ENCODE results near the gene EIF4G3. TPM values are rescaled to one million over a fixed set of nuclear protein-coding genes. Genes with fewer than 3 reads are reported as not detected.
A peak's percentile ranks its signal among the peaks of the same experiment; 100 is the strongest.
"Not testable (repeated sequence)": the region's sequence is repeated elsewhere in the genome, so short reads cannot be mapped to it uniquely, and the experiment has no call there.

The EIF4G3 gene
- total and polyA plus RNA-seq, 2 donors (not counting 1 experiment from before 2014, with no cell fraction given) = 33.6 to 76.0 TPM

DNA sequence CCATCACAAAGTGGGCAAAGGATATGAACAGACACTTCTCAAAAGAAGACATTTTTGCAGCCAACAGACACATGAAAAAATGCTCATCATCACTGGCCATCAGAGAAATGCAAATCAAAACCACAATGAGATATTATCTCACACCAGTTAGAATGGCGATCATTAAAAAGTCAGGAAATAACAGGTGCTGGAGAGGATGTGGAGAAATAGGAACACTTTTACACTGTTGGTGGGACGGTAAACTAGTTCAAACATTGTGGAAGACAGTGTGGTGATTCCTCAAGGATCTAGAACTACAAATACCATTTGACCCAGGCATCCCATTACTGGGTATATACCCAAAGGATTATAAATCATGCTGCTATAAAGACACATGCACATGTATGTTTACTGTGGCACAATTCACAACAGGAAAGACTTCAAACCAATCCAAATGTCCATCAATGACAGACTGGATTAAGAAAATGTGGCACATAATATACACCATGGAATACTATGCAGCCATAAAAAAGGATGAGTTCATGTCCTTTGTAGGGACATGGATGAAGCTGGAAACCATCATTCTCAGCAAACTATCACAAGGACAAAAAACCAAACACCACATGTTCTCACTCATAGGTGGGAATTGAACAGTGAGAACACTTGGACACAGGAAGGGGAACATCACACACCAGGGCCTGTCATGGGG is 83.3 kb downstream of the EIF4G3 start:
- DNase-seq; H3K27me3 Mint-ChIP-seq; POLR2A ChIA-PET; H3K27me3 ChIP-seq (replicated peaks in 1 of 4; ENCODE audit: control extremely low read depth in 1 of 4, control insufficient read depth in 3 of 4, insufficient read depth in 4 of 4, low read length in 3 of 4); H3K27ac Mint-ChIP-seq; H3K27ac ChIP-seq (ENCODE audit: low read length in 2 of 2); H3K9me3 Mint-ChIP-seq (ENCODE audit: insufficient read depth); intact Hi-C loops (cut with micrococcal nuclease); H3K9me3 ChIP-seq (ENCODE audit: control extremely low read depth in 1 of 3, control insufficient read depth in 2 of 3, insufficient read depth in 1 of 3, low read length in 2 of 3); H4K20me1 ChIP-seq (ENCODE audit: control insufficient read depth, insufficient read depth, low read length, poor library complexity, severe bottlenecking); H3K9ac ChIP-seq (ENCODE audit: low read length); ATAC-seq (ENCODE audit: low read depth); CTCF ChIA-PET; H3K36me3 ChIP-seq (replicated peaks in 1 of 2; ENCODE audit: control extremely low read depth in 1 of 2, control insufficient read depth in 1 of 2, extremely low read depth in 1 of 2, insufficient read depth in 2 of 2, low read length in 1 of 2); H3K4me3 ChIP-seq (ENCODE audit: control extremely low read depth in 1 of 5, extremely low read depth in 1 of 5, insufficient read depth in 1 of 5, low read depth in 2 of 5, low read length in 4 of 5); H2AFZ ChIP-seq (ENCODE audit: insufficient read depth, low read depth, low read length, poor library complexity, severe bottlenecking); H3K4me3 Mint-ChIP-seq; H3K4me2 ChIP-seq (replicated peaks; ENCODE audit: low read depth, low read length, poor library complexity, severe bottlenecking): not testable (repeated sequence)
- H3K4me1 ChIP-seq (ENCODE audit: control insufficient read depth in 2 of 2, insufficient read depth in 2 of 2, low read length in 2 of 2) = peaks cover 15 to 20% of the 10 kb centered on the region in 2 donors
- peaks cover 35% of the 10 kb centered on the region for H3K4me1 Mint-ChIP-seq
- peaks cover 18% of the 10 kb centered on the region for H3K79me2 ChIP-seq (ENCODE audit: control insufficient read depth, insufficient read depth, low read length)
- WGBS (ENCODE audit: insufficient coverage) = no CpG with 5 or more reads among the region's 2 CpGs

DNA sequence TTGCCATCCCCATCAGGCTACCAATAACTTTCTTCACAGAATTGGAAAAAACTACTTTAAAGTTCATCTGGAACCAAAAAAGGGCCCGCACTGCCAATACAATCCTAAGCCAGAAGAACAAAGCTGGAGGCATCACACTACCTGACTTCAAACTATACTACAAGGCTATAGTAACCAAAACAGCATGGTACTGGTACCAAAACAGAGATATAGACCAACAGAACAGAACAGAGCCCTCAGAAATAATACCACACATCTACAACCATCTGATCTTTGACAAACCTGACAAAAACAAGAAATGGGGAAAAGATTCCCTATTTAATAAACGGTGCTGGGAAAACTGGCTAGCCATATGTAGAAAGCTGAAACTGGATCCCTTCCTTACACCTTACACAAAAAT is 84.2 kb downstream of the EIF4G3 start:
- H3K9ac ChIP-seq (ENCODE audit: low read length); H3K4me2 ChIP-seq (replicated peaks; ENCODE audit: low read depth, low read length, poor library complexity, severe bottlenecking); H3K27ac Mint-ChIP-seq; H3K27me3 Mint-ChIP-seq; DNase-seq; H3K27ac ChIP-seq (ENCODE audit: low read length in 2 of 2); H3K4me3 ChIP-seq (ENCODE audit: control extremely low read depth in 1 of 5, extremely low read depth in 1 of 5, insufficient read depth in 1 of 5, low read depth in 2 of 5, low read length in 4 of 5); H4K20me1 ChIP-seq (ENCODE audit: control insufficient read depth, insufficient read depth, low read length, poor library complexity, severe bottlenecking); ATAC-seq (ENCODE audit: low read depth); H3K9me3 Mint-ChIP-seq (ENCODE audit: insufficient read depth); H2AFZ ChIP-seq (ENCODE audit: insufficient read depth, low read depth, low read length, poor library complexity, severe bottlenecking); H3K4me3 Mint-ChIP-seq; H3K9me3 ChIP-seq (ENCODE audit: control extremely low read depth in 1 of 3, control insufficient read depth in 2 of 3, insufficient read depth in 1 of 3, low read length in 2 of 3); H3K27me3 ChIP-seq (replicated peaks in 1 of 4; ENCODE audit: control extremely low read depth in 1 of 4, control insufficient read depth in 3 of 4, insufficient read depth in 4 of 4, low read length in 3 of 4); H3K36me3 ChIP-seq (replicated peaks in 1 of 2; ENCODE audit: control extremely low read depth in 1 of 2, control insufficient read depth in 1 of 2, extremely low read depth in 1 of 2, insufficient read depth in 2 of 2, low read length in 1 of 2); intact Hi-C loops (cut with micrococcal nuclease); POLR2A ChIA-PET; CTCF ChIA-PET: not testable (repeated sequence)
- Histone ChIP-seq H3K79me2 (ENCODE audit: control insufficient read depth, insufficient read depth, low read length) (peaks cover 22% of the 10 kb centered on the region), H3K4me1 (ENCODE audit: control insufficient read depth in 2 of 2, insufficient read depth in 2 of 2, low read length in 2 of 2) (peaks cover 15 to 20% of the 10 kb centered on the region in 2 donors)
- H3K4me1 Mint-ChIP-seq = peaks cover 35% of the 10 kb centered on the region
- WGBS (ENCODE audit: insufficient coverage) = no CpG with 5 or more reads among the region's 2 CpGs

DNA sequence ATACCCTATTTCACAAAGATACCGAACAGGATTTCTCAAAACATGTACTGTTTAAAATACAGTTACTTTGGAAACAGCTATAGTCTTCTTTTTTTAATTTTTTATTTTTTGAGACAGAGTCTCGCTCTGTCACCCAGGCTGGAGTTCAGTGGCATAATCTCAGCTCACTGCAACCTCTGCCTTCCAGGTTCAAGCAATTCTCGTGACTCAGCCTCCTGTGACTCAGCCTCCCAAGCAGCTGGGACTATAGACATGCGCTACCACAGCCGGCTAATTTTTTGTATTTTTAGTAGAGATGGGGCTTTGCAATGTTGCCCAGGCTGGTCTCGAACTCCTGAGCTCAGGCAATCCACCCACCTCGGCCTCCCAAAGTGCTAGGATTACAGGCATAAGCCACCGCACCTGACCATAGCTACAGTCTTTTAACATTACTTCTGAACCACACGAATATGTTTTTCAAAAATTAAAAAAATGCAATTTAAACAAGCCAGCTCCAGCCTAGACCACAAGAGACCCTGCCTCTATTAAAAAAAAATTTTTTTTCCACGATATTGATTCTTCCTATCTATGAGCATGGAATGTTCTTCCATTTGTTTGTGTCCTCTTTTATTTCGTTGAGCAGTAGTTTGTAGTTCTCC is 85.5 kb downstream of the EIF4G3 start:
- Histone ChIP-seq H3K36me3 (replicated peaks in 1 of 2; ENCODE audit: control extremely low read depth in 1 of 2, control insufficient read depth in 1 of 2, extremely low read depth in 1 of 2, insufficient read depth in 2 of 2, low read length in 1 of 2) (peaks cover 3 to 16% of the 10 kb centered on the region in 2 experiments), H3K27ac (ENCODE audit: low read length in 2 of 2) (peak overlapping the region in 1 of 2 donors; percentile 58), H3K4me1 (ENCODE audit: control insufficient read depth in 2 of 2, insufficient read depth in 2 of 2, low read length in 2 of 2) (peaks cover 15 to 20% of the 10 kb centered on the region in 2 donors), H3K79me2 (ENCODE audit: control insufficient read depth, insufficient read depth, low read length) (peaks cover 35% of the 10 kb centered on the region)
- intact Hi-C loops (cut with micrococcal nuclease); H3K4me2 ChIP-seq (replicated peaks; ENCODE audit: low read depth, low read length, poor library complexity, severe bottlenecking); H3K4me3 ChIP-seq (ENCODE audit: control extremely low read depth in 1 of 5, extremely low read depth in 1 of 5, insufficient read depth in 1 of 5, low read depth in 2 of 5, low read length in 4 of 5); ATAC-seq (ENCODE audit: low read depth); H2AFZ ChIP-seq (ENCODE audit: insufficient read depth, low read depth, low read length, poor library complexity, severe bottlenecking); H4K20me1 ChIP-seq (ENCODE audit: control insufficient read depth, insufficient read depth, low read length, poor library complexity, severe bottlenecking); H3K27me3 ChIP-seq (replicated peaks in 1 of 4; ENCODE audit: control extremely low read depth in 1 of 4, control insufficient read depth in 3 of 4, insufficient read depth in 4 of 4, low read length in 3 of 4); DNase-seq; H3K9me3 ChIP-seq (ENCODE audit: control extremely low read depth in 1 of 3, control insufficient read depth in 2 of 3, insufficient read depth in 1 of 3, low read length in 2 of 3); CTCF ChIA-PET; POLR2A ChIA-PET; H3K9me3 Mint-ChIP-seq (ENCODE audit: insufficient read depth); H3K9ac ChIP-seq (ENCODE audit: low read length); H3K27me3 Mint-ChIP-seq: not testable (repeated sequence)
- H3K27ac Mint-ChIP-seq = peak overlapping the region; percentile 59
- H3K4me1 Mint-ChIP-seq = peaks cover 35% of the 10 kb centered on the region
- peak overlapping the region; percentile 55 for H3K4me3 Mint-ChIP-seq
- WGBS (ENCODE audit: insufficient coverage) = 94% methylated on average over 2 of the region's 11 CpGs
